Measurements from ENCODE around the gene ABCC4.

DNA sequence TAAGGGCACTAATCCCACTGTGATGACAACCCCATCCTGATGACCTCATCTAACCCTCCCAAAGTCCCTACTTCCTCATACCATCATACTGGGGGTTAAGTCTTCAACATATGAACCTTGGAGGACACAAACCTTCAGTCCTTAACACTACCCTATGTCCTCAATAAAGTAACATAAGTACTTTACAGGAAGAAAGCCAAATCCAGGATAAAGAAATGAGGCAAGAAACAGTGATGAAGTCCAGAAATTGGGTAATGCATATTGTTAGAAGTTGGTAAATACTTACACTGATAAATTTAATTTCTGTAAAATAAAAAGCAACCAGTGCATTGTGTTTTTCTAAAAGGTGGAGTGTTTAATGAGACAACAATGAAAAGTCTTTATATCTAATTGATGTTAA lies 304.1 kb downstream of the ABCC4 start:
- no peak for TF ChIP-seq HOXD13 (CRISPR knock-in tag; IDR thresholded peaks at IDR 0.05; ENCODE audit: borderline replicate concordance)
- TF ChIP-seq, protein P1, sequence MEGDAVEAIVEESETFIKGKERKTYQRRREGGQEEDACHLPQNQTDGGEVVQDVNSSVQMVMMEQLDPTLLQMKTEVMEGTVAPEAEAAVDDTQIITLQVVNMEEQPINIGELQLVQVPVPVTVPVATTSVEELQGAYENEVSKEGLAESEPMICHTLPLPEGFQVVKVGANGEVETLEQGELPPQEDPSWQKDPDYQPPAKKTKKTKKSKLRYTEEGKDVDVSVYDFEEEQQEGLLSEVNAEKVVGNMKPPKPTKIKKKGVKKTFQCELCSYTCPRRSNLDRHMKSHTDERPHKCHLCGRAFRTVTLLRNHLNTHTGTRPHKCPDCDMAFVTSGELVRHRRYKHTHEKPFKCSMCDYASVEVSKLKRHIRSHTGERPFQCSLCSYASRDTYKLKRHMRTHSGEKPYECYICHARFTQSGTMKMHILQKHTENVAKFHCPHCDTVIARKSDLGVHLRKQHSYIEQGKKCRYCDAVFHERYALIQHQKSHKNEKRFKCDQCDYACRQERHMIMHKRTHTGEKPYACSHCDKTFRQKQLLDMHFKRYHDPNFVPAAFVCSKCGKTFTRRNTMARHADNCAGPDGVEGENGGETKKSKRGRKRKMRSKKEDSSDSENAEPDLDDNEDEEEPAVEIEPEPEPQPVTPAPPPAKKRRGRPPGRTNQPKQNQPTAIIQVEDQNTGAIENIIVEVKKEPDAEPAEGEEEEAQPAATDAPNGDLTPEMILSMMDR (tag by site-specific recombination; IDR thresholded peaks at IDR 0.05), result no peak
- no peak for TF ChIP-seq ZNF133 (tag by site-specific recombination; IDR thresholded peaks at IDR 0.05)
- no peak for TF ChIP-seq ZBTB1 (tag by site-specific recombination; IDR thresholded peaks at IDR 0.05)
- TF ChIP-seq ZBTB8A (tag by site-specific recombination; IDR thresholded peaks at IDR 0.05), result no peak
